Tibial nerve (tissue), 4 donors: ENCODE results near the gene BEAN1. TPM values are rescaled to one million over a fixed set of nuclear protein-coding genes. Genes with fewer than 3 reads are reported as not detected.

ENCODE experiments used
- DNase-seq, 2 donors: peaks; one replicate each; pipeline ENCODE4 v3.0.0-alpha.2; 2019; ENCODE audit warnings: low spot score in 2 of 2
- H3K27ac ChIP-seq, 4 donors: fragments of 200-600 bp; sonication (generic) in 3 of 4; one replicate each; pipeline ENCODE4 v1.5.1; 2017 to 2019; ENCODE audit warnings: mild to moderate bottlenecking in 1 of 4
- H3K27me3 ChIP-seq, 2 donors: fragments of 200-600 bp; sonication (generic) in 1 of 2; one replicate each; pipeline versions ENCODE4 v1.5.1 to v1.6.0; 2017 to 2019
- H3K36me3 ChIP-seq, 3 donors: fragments of 200-600 bp; sonication (generic); one replicate each; pipeline ENCODE4 v1.5.1; 2018 to 2019
- H3K4me1 ChIP-seq, 4 donors: fragments of 200-600 bp; sonication (generic) in 3 of 4; one replicate each; pipeline ENCODE4 v1.5.1; 2017 to 2019
- H3K4me3 ChIP-seq, 4 donors: fragments of 200-600 bp; sonication (generic) in 3 of 4; one replicate each; pipeline ENCODE4 v1.5.1; 2017 to 2019; ENCODE audit warnings: mild to moderate bottlenecking in 1 of 4, moderate library complexity in 1 of 4
- H3K9me3 ChIP-seq, 4 donors: fragments of 200-600 bp; sonication (generic) in 3 of 4; one replicate each; pipeline ENCODE4 v1.5.1; 2017 to 2019
- EP300 ChIP-seq, 2 donors: sonication (generic); formaldehyde crosslinking; IDR thresholded peaks; one replicate each; pipeline ENCODE4 v1.6.1; 2017; ENCODE audit warnings: antibody characterized with exemption in 2 of 2, mild to moderate bottlenecking in 1 of 2
- POLR2A ChIP-seq, 2 donors: fragments of 450-650 bp; IDR thresholded peaks; one replicate each; pipeline ENCODE4 v1.6.1; 2017; ENCODE audit warnings: antibody characterized with exemption in 2 of 2, mild to moderate bottlenecking in 2 of 2, moderate library complexity in 2 of 2
- WGBS, 2 donors: methylation state at CpG; one replicate each; pipeline ENCODE4 v1.1.5; 2018; 5-methylcytosine and 5-hydroxymethylcytosine counted together
- total RNA-seq, 4 donors: library from RNA; depleted of rRNA; stranded (reverse); fragments of >200 nt; gene quantifications; one replicate each; pipeline ENCODE4 v1.1.0, GENCODE V29; 2016
- TF ChIP-seq, protein P1 (sequence below), 5 experiments: fragments of 200-600 bp in 3 of 5; fragments of 450-650 bp in 2 of 5; sonication (generic) in 3 of 5; IDR thresholded peaks; one replicate each; pipeline ENCODE4 v1.5.1; 2016 to 2019; ENCODE audit warnings: antibody characterized with exemption in 5 of 5, mild to moderate bottlenecking in 3 of 5, moderate library complexity in 2 of 5

BEAN1 gene
- total RNA-seq, 4 donors from 2014 or later = 0.21 to 1.4 (median 0.30) TPM; not detected in 1

DNA sequence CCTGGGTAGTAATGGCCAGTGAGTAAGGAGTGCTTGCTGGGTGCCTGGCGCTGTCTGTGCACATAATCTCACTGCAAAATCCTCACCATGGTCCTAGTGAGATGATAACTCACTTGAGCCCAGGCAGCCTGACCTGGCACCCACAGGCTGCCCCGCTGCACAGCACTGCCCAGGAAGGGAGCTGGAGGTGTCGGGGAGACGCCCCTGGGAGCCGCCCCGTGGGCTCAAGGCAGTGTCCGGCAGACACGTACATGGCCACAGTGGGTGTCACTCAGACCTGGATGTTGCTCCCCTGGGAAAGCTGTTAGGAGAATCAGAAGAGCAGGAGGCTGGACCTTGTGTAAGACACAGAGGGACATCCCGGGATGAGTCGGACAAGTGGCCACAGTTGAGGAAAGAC, 44.2 kb downstream of the BEAN1 start:
- no peak for DNase-seq
- Histone ChIP-seq H3K27me3 (peaks cover 0 to under 1% of the 10 kb centered on the region in 2 donors), H3K4me3 (no peak overlapping the region), H3K36me3 (peaks cover 0 to 22% (median 0%) of the 10 kb centered on the region in 3 donors), H3K27ac (no peak overlapping the region), H3K9me3 (peaks cover 0 to 6% (median 2%) of the 10 kb centered on the region in 4 donors), H3K4me1 (no peaks in the 10 kb centered on the region)
- 74 to 85% methylated on average over 8 to 10 of the region's 10 CpGs for WGBS, 2 donors
- no peak for TF ChIP-seq POLR2A (IDR thresholded peaks at IDR 0.05)

DNA sequence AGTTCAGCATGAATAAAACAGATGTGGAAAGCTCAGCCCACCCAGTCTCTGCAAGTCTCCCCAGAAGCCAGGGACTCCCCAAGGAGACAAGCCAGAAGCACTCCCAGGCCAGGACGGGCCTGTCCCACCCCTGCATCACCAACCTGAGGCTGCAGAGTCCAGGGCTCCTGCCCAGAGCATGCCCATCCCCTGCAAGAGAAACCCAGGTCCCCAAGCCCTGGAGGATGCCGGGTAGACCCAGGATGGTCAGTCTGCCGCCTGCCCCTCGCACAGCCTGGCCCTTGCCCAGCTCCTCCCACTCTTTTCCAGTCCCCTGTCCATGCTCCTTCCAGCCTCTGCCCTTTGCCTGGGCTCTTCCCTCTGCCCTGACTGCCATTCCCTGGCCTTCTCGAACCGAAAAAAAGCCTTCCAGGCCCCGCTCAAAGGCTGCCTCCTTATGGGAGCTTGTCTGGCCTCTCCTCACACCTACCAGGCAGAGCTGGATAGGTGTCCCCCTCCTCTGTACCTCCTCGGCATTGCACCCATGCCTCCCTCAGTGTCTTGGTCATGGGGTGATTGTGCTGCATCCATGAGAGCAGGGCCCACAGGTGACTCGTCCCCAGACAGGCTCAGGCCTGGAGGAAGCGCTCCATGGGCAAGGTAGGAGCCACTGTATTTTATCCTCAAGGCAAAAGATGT, 44.8 kb downstream of the BEAN1 start:
- no peaks in the 10 kb centered on the region for H3K4me1 ChIP-seq
- no peak for DNase-seq
- H3K27ac ChIP-seq = no peak overlapping the region
- no peaks in the 10 kb centered on the region for H3K9me3 ChIP-seq
- H3K27me3 ChIP-seq = peaks cover 0 to 7% of the 10 kb centered on the region in 2 donors
- peaks cover 0 to 22% (median 0%) of the 10 kb centered on the region in 3 donors for H3K36me3 ChIP-seq
- 80 to 81% methylated on average over 10 of the region's 10 CpGs for WGBS, 2 donors
- no peak overlapping the region for H3K4me3 ChIP-seq
- TF ChIP-seq, protein P1, sequence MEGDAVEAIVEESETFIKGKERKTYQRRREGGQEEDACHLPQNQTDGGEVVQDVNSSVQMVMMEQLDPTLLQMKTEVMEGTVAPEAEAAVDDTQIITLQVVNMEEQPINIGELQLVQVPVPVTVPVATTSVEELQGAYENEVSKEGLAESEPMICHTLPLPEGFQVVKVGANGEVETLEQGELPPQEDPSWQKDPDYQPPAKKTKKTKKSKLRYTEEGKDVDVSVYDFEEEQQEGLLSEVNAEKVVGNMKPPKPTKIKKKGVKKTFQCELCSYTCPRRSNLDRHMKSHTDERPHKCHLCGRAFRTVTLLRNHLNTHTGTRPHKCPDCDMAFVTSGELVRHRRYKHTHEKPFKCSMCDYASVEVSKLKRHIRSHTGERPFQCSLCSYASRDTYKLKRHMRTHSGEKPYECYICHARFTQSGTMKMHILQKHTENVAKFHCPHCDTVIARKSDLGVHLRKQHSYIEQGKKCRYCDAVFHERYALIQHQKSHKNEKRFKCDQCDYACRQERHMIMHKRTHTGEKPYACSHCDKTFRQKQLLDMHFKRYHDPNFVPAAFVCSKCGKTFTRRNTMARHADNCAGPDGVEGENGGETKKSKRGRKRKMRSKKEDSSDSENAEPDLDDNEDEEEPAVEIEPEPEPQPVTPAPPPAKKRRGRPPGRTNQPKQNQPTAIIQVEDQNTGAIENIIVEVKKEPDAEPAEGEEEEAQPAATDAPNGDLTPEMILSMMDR (IDR thresholded peaks at IDR 0.05) = no peak

DNA sequence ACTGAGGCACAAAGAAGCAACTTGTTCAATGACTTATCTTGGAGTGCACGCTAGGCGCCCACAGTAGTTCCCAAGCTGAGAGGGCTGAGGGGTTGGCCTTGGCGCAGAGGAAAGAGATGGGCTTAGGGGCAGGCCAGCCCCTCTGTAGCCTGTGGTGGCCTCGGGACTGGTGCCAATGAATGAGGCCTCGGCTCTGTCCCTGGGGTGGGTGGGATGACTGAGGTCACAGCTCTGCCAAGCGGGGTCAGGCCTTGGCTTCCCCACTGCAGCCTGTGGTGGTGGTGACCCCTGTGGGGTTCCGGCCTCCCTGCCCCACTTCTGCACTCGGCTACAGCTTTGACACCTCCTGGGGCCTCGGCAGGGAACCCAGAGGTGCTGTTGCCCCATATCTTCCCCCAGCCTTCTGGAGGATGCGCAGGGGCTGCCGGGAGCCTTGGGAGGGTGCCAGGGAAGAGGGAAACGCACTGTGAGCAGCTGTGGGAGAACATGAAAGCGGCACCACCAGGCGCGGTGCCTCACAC, 46.0 kb downstream of the BEAN1 start:
- Histone ChIP-seq H3K36me3 (peaks cover 0 to 22% (median 0%) of the 10 kb centered on the region in 3 donors), H3K9me3 (no peaks in the 10 kb centered on the region), H3K27ac (no peak overlapping the region), H3K27me3 (peaks cover 0 to 13% of the 10 kb centered on the region in 2 donors), H3K4me1 (no peaks in the 10 kb centered on the region), H3K4me3 (no peak overlapping the region)
- WGBS, 2 donors = 74 to 85% methylated on average over 15 of the region's 15 CpGs
- DNase-seq = no peak
- TF ChIP-seq, protein P1 (IDR thresholded peaks at IDR 0.05) = no peak
- TF ChIP-seq EP300 (IDR thresholded peaks at IDR 0.05) (no peak), POLR2A (IDR thresholded peaks at IDR 0.05) (no peak)

DNA sequence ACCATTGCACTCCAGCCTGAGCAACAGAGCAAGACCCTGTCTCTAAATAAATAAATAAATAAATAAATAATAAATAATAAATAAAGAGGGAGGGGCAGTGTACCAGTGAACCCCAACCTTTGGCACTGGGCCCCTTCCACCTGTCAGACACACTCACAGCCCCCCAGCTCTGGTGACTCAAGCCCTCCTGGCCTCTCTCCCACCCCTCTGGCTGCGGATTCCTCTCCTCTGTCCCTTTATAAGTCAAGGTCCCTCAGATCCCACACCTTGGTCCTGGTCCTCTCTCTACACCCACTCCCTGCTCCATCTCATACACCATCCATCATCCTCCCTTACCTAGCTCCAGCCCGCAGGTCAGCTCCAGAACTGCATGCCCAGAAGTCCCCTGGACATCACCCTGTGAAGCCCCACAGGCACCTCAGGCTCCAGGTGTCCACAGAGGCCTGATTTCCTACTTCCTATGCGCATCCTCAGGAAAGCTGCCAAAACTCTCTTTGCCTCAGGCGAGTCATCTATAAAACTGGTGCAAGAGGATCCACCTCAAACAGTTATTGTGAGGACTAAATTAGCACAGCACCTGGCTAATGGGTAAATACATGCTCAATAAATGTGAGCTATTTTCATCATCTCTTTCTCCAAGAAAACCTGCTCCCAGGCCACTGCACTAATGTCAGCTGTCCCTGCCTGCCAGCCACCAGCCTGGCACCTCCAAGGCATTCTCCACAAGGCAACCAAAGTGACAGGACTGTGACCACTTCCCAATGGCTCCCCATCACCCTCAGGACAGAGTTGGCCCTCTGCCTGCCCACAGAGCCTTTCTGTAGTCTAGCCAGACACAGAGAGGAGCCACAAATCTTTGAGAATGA, 46.8 kb downstream of the BEAN1 start:
- H3K27me3 ChIP-seq = peaks cover 0 to 13% of the 10 kb centered on the region in 2 donors
- no peak for DNase-seq
- whole genome bisulfite sequencing, 2 donors = 87 to 88% methylated on average over 4 of the region's 4 CpGs
- H3K4me1 ChIP-seq = peaks cover 0 to 7% (median 3%) of the 10 kb centered on the region in 4 donors
- peaks cover 0 to 22% (median 0%) of the 10 kb centered on the region in 3 donors for H3K36me3 ChIP-seq
- H3K4me3 ChIP-seq = no peak overlapping the region
- no peak overlapping the region for H3K27ac ChIP-seq
- no peaks in the 10 kb centered on the region for H3K9me3 ChIP-seq
- TF ChIP-seq POLR2A (IDR thresholded peaks at IDR 0.05) (no peak), EP300 (IDR thresholded peaks at IDR 0.05) (no peak)
- TF ChIP-seq, protein P1 (IDR thresholded peaks at IDR 0.05) = no peak

DNA sequence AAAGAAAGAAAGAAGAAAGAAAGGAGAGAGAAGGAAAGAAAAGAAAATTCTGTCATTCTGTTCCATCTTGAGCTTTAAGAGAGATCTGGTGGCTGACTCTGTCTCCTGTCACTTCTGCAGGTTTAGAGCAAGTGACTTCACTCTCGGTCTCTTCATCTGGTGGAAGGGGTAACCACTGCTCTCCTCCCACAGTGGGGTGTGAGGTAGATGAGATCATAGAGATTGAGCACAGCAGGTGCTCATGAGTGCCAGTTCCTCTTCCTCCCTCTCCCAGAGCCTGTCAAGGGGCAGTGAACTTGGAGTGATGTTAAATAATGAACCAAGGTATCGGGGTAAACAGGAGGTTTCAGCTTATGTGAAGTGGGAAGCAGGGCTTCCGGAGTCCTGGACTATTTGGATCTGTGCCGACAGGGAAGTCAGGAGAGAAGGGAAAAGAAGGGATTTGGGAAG, 47.7 kb downstream of the BEAN1 start:
- Histone ChIP-seq H3K9me3 (no peaks in the 10 kb centered on the region), H3K27me3 (peaks cover 0 to 13% of the 10 kb centered on the region in 2 donors), H3K36me3 (peaks cover 0 to 14% (median 0%) of the 10 kb centered on the region in 3 donors), H3K4me1 (peaks cover 0 to 11% (median 3%) of the 10 kb centered on the region in 4 donors), H3K4me3 (no peak overlapping the region), H3K27ac (no peak overlapping the region)
- 27 to 31% methylated on average over 4 of the region's 4 CpGs for WGBS, 2 donors
- DNase-seq = no peak
- TF ChIP-seq POLR2A (IDR thresholded peaks at IDR 0.05) (no peak), EP300 (IDR thresholded peaks at IDR 0.05) (no peak)
- TF ChIP-seq, protein P1 (IDR thresholded peaks at IDR 0.05) = no peak
